Measurements from ENCODE around the gene WWC1. TPM values are rescaled to one million over a fixed set of nuclear protein-coding genes. Genes with fewer than 3 reads are reported as not detected.

The WWC1 gene
- total and polyA plus RNA-seq, 2 experiments from 2014 or later, result 27.6 to 27.8 TPM

- Histone ChIP-seq H3K27ac (peak overlapping the region; percentile 86), H3K4me2 (no peak overlapping the region), H3K9me3 (ENCODE audit: low read depth) (no peaks in the 10 kb centered on the region), H3K27me3 (no peaks in the 10 kb centered on the region), H3K36me3 (replicated peaks; ENCODE audit: insufficient read depth, low read depth) (no peaks in the 10 kb centered on the region), H2AFZ (no peak overlapping the region), H3K4me1 (ENCODE audit: insufficient read depth) (peaks cover 14% of the 10 kb centered on the region), H3K79me2 (peaks cover 4% of the 10 kb centered on the region), H3K9me2 (replicated peaks; ENCODE audit: insufficient read depth) (no peaks in the 10 kb centered on the region), H4K20me1 (ENCODE audit: insufficient read depth, poor library complexity, severe bottlenecking) (no peaks in the 10 kb centered on the region), H3K4me3 (no peak overlapping the region)
- TF ChIP-seq EZH2phosphoT487 (IDR thresholded peaks at IDR 0.05; ENCODE audit: low read depth, severe bottlenecking, unreplicated experiment), result no peak
- no peak for TF ChIP-seq EZH2 (IDR thresholded peaks at IDR 0.05; ENCODE audit: borderline replicate concordance)
- no peak for TF ChIP-seq CTCF (IDR thresholded peaks at IDR 0.05; ENCODE audit: poor library complexity)
- DNase-seq (ENCODE audit: low spot score), result no peak
- WGBS (ENCODE audit: low lambda C conversion rate, missing lambda C conversion rate), result 94% methylated on average over 4 of the region's 4 CpGs
Observed at GRCh38 chr5:168287362-168287761, 4.1 kb upstream of the WWC1 start.

GRCh38 chr5:168288349-168289245 lies 2.8 kb upstream of the WWC1 start:
- no peaks in the 10 kb centered on the region for H3K27me3 ChIP-seq
- no peaks in the 10 kb centered on the region for H3K9me2 ChIP-seq (replicated peaks; ENCODE audit: insufficient read depth)
- no peak overlapping the region for H3K4me3 ChIP-seq
- peak overlapping the region; percentile 59 for H3K4me2 ChIP-seq
- peak; percentile 90 for DNase-seq (ENCODE audit: low spot score)
- WGBS (ENCODE audit: low lambda C conversion rate, missing lambda C conversion rate), result 43% methylated on average over 22 of the region's 22 CpGs
- H3K79me2 ChIP-seq, result peaks cover 17% of the 10 kb centered on the region
- H4K20me1 ChIP-seq (ENCODE audit: insufficient read depth, poor library complexity, severe bottlenecking), result peaks cover 3% of the 10 kb centered on the region
- no peak for TF ChIP-seq CTCF (IDR thresholded peaks at IDR 0.05; ENCODE audit: poor library complexity)
- no peak for TF ChIP-seq EZH2 (IDR thresholded peaks at IDR 0.05; ENCODE audit: borderline replicate concordance)
- no peak for TF ChIP-seq EZH2phosphoT487 (IDR thresholded peaks at IDR 0.05; ENCODE audit: low read depth, severe bottlenecking, unreplicated experiment)
- H2AFZ ChIP-seq, result no peak overlapping the region
- no peaks in the 10 kb centered on the region for H3K9me3 ChIP-seq (ENCODE audit: low read depth)
- peak overlapping the region; percentile 97 for H3K27ac ChIP-seq
- peaks cover 14% of the 10 kb centered on the region for H3K4me1 ChIP-seq (ENCODE audit: insufficient read depth)
- H3K36me3 ChIP-seq (replicated peaks; ENCODE audit: insufficient read depth, low read depth), result no peaks in the 10 kb centered on the region

- DNase-seq (ENCODE audit: low spot score), result no peak
- WGBS (ENCODE audit: low lambda C conversion rate, missing lambda C conversion rate), result 5% methylated on average over 6 of the region's 6 CpGs
- H3K27me3 ChIP-seq, result no peaks in the 10 kb centered on the region
- H4K20me1 ChIP-seq (ENCODE audit: insufficient read depth, poor library complexity, severe bottlenecking), result peaks cover 3% of the 10 kb centered on the region
- peak overlapping the region; percentile 76 for H3K4me2 ChIP-seq
- peak overlapping the region; percentile 31 for H3K4me3 ChIP-seq
- no peak for TF ChIP-seq EZH2 (IDR thresholded peaks at IDR 0.05; ENCODE audit: borderline replicate concordance)
- H3K9me2 ChIP-seq (replicated peaks; ENCODE audit: insufficient read depth), result no peaks in the 10 kb centered on the region
- peak overlapping the region; percentile 97 for H3K27ac ChIP-seq
- H3K79me2 ChIP-seq, result peaks cover 36% of the 10 kb centered on the region
- H2AFZ ChIP-seq, result peak overlapping the region; percentile 24
- no peaks in the 10 kb centered on the region for H3K9me3 ChIP-seq (ENCODE audit: low read depth)
- H3K36me3 ChIP-seq (replicated peaks; ENCODE audit: insufficient read depth, low read depth), result no peaks in the 10 kb centered on the region
- H3K4me1 ChIP-seq (ENCODE audit: insufficient read depth), result peaks cover 17% of the 10 kb centered on the region
Observed at GRCh38 chr5:168290902-168291341, 523 bp upstream of the WWC1 start.
